ENCODE results near the gene NUDT8. TPM values are rescaled to one million over a fixed set of nuclear protein-coding genes. Genes with fewer than 3 reads are reported as not detected.
"Not testable (repeated sequence)": the region's sequence is repeated elsewhere in the genome, so short reads cannot be mapped to it uniquely, and the experiment has no call there.

NUDT8 gene
- polyA plus RNA-seq, 4 donors = 11.7 to 67.1 (median 45.7) TPM

DNA sequence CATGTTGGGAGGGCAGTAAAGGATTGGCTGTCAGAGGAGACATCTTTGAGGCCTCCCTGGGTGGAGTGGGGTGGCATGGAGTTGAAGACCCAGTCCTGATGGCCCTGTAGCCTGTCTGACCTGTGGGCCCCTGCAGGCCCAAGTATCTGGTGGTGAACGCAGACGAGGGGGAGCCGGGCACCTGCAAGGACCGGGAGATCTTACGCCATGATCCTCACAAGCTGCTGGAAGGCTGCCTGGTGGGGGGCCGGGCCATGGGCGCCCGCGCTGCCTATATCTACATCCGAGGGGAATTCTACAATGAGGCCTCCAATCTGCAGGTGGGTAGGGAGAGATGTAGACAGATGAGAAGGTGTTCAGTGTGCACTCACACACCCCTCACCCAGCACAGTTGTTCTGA is 20.4 kb downstream of the NUDT8 start:
- 88 to 95% (median 93%) methylated on average over 10 of the region's 10 CpGs for WGBS, 3 donors
- Histone ChIP-seq H3K4me3 (ENCODE audit: low read depth in 1 of 3, low read length in 3 of 3) (no peak overlapping the region), H3K9me3 (ENCODE audit: control insufficient read depth in 2 of 2, insufficient read depth in 1 of 2, low read depth in 1 of 2, low read length in 1 of 2) (no peaks in the 10 kb centered on the region), H3K27ac (ENCODE audit: low read depth in 1 of 3, low read length in 2 of 3) (no peak overlapping the region), H3K36me3 (ENCODE audit: control insufficient read depth in 3 of 3, insufficient read depth in 2 of 3, low read depth in 1 of 3, low read length in 3 of 3) (peaks cover 0 to 51% (median 16%) of the 10 kb centered on the region in 3 donors), H3K4me1 (ENCODE audit: control insufficient read depth in 3 of 3, insufficient read depth in 2 of 3, low read depth in 1 of 3, low read length in 2 of 3) (peaks cover 0 to 14% (median 0%) of the 10 kb centered on the region in 3 donors), H3K27me3 (ENCODE audit: control insufficient read depth in 3 of 3, insufficient read depth in 3 of 3, low read length in 3 of 3) (no peaks in the 10 kb centered on the region)
- no peak for FAIRE-seq
- no peak for DNase-seq

DNA sequence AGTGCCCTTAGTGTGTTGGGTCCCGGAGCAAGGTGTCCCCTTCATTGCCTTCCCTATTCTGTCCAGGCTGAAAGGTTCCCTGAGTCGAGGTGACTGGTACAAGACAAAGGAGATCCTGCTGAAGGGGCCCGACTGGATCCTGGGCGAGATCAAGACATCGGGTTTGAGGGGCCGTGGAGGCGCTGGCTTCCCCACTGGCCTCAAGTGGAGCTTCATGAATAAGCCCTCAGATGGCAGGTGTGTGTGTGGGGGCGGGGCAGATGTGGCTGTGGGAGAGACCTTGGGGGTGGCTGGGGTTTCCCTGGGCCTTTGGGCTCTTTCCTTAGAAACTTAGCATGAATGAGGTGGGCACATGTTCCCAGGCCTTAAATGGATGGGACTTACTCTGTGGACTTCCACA is 21.3 kb downstream of the NUDT8 start:
- no peaks in the 10 kb centered on the region for H3K9me3 ChIP-seq (ENCODE audit: control insufficient read depth in 2 of 2, insufficient read depth in 1 of 2, low read depth in 1 of 2, low read length in 1 of 2)
- DNase-seq (no peak), FAIRE-seq (no peak)
- WGBS, 3 donors = 91 to 95% (median 93%) methylated on average over 8 of the region's 8 CpGs
- peaks cover 0 to 49% (median 16%) of the 10 kb centered on the region in 3 donors for H3K36me3 ChIP-seq (ENCODE audit: control insufficient read depth in 3 of 3, insufficient read depth in 2 of 3, low read depth in 1 of 3, low read length in 3 of 3)
- peaks cover 0 to 8% (median 0%) of the 10 kb centered on the region in 3 donors for H3K4me1 ChIP-seq (ENCODE audit: control insufficient read depth in 3 of 3, insufficient read depth in 2 of 3, low read depth in 1 of 3, low read length in 2 of 3)
- no peaks in the 10 kb centered on the region for H3K27me3 ChIP-seq (ENCODE audit: control insufficient read depth in 3 of 3, insufficient read depth in 3 of 3, low read length in 3 of 3)
- H3K27ac ChIP-seq (ENCODE audit: low read depth in 1 of 3, low read length in 2 of 3) = no peak overlapping the region
- H3K4me3 ChIP-seq (ENCODE audit: low read depth in 1 of 3, low read length in 3 of 3) = no peak overlapping the region

GRCh38 chr11:67607507-67607906 is 22.2 kb downstream of the NUDT8 start:
- Histone ChIP-seq H3K36me3 (ENCODE audit: control insufficient read depth in 3 of 3, insufficient read depth in 2 of 3, low read depth in 1 of 3, low read length in 3 of 3) (peaks cover 0 to 39% (median 16%) of the 10 kb centered on the region in 3 donors), H3K4me1 (ENCODE audit: control insufficient read depth in 3 of 3, insufficient read depth in 2 of 3, low read depth in 1 of 3, low read length in 2 of 3) (peaks cover 0 to 8% (median 0%) of the 10 kb centered on the region in 3 donors), H3K9me3 (ENCODE audit: control insufficient read depth in 2 of 2, insufficient read depth in 1 of 2, low read depth in 1 of 2, low read length in 1 of 2) (peaks cover 0 to 4% of the 10 kb centered on the region in 2 donors), H3K27me3 (ENCODE audit: control insufficient read depth in 3 of 3, insufficient read depth in 3 of 3, low read length in 3 of 3) (no peaks in the 10 kb centered on the region), H3K27ac (ENCODE audit: low read depth in 1 of 3, low read length in 2 of 3) (peak overlapping the region in 2 of 3 donors; percentile 76 to 91), H3K4me3 (ENCODE audit: low read depth in 1 of 3, low read length in 3 of 3) (peak overlapping the region; percentile 78 to 95 (median 95))
- FAIRE-seq = no peak
- DNase-seq = no peak
- WGBS, 3 donors = 17 to 46% (median 26%) methylated on average over 9 of the region's 9 CpGs

GRCh38 chr11:67606492-67607295 is 23.0 kb downstream of the NUDT8 start, which contains the start of gene NDUFV1:
TSS of gene NDUFV1 (plus strand) at chr11:67606936. CDS start at chr11:67607005, 69 bp downstream.
- FAIRE-seq = no peak

DNA sequence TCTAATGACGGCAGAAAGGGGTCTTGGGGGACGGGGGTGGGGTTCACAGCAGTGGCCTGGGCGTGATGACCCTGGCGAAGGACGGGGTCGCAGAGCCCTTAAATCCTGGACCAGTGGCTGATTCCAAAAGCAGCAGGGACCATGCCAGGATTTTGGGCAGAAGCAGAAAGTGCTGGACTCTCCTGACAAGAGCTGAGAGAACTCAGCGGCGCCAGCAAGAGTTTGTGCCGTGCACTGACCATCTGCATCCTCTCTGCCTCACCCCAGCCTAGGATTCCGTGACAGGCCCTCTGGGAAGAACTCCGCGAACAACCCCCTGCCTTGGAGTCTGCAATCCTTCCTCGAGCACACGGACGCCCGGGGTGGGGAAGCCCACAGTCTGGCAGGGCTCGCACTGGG is 23.6 kb downstream of the NUDT8 start:
- Histone ChIP-seq H3K4me3 (ENCODE audit: low read depth in 1 of 3, low read length in 3 of 3) (peak overlapping the region; percentile 33 to 95 (median 78)), H3K27ac (ENCODE audit: low read depth in 1 of 3, low read length in 2 of 3) (peak overlapping the region in 1 of 3 donors; percentile 13), H3K4me1 (ENCODE audit: control insufficient read depth in 3 of 3, insufficient read depth in 2 of 3, low read depth in 1 of 3, low read length in 2 of 3) (peaks cover 0 to 8% (median 0%) of the 10 kb centered on the region in 3 donors), H3K36me3 (ENCODE audit: control insufficient read depth in 3 of 3, insufficient read depth in 2 of 3, low read depth in 1 of 3, low read length in 3 of 3) (peaks cover 0 to 25% (median 8%) of the 10 kb centered on the region in 3 donors), H3K9me3 (ENCODE audit: control insufficient read depth in 2 of 2, insufficient read depth in 1 of 2, low read depth in 1 of 2, low read length in 1 of 2) (peaks cover 0 to 6% of the 10 kb centered on the region in 2 donors), H3K27me3 (ENCODE audit: control insufficient read depth in 3 of 3, insufficient read depth in 3 of 3, low read length in 3 of 3) (no peaks in the 10 kb centered on the region)
- whole genome bisulfite sequencing, 3 donors = 29 to 42% (median 34%) methylated on average over 17 of the region's 17 CpGs
- DNase-seq (no peak), FAIRE-seq (no peak)

More at GRCh38 chr11:67606492-67607295, 23.0 kb downstream of the NUDT8 start, which contains the start of gene NDUFV1:
- DNase-seq = peak; percentile 97 to 99
- Histone ChIP-seq H3K9me3 (ENCODE audit: control insufficient read depth in 2 of 2, insufficient read depth in 1 of 2, low read depth in 1 of 2, low read length in 1 of 2) (peaks cover 0 to 6% of the 10 kb centered on the region in 2 donors), H3K4me1 (ENCODE audit: control insufficient read depth in 3 of 3, insufficient read depth in 2 of 3, low read depth in 1 of 3, low read length in 2 of 3) (peaks cover 0 to 8% (median 0%) of the 10 kb centered on the region in 3 donors), H3K4me3 (ENCODE audit: low read depth in 1 of 3, low read length in 3 of 3) (peak within 1 kb of the TSS; percentile 78 to 95 (median 95)), H3K27me3 (ENCODE audit: control insufficient read depth in 3 of 3, insufficient read depth in 3 of 3, low read length in 3 of 3) (no peaks in the 10 kb centered on the region), H3K27ac (ENCODE audit: low read depth in 1 of 3, low read length in 2 of 3) (peak within 1 kb of the TSS; percentile 16 to 91 (median 76)), H3K36me3 (ENCODE audit: control insufficient read depth in 3 of 3, insufficient read depth in 2 of 3, low read depth in 1 of 3, low read length in 3 of 3) (peaks cover 0 to 31% (median 11%) of the 10 kb centered on the region in 3 donors)
- 0 to 1% (median 1%) methylated on average over 65 to 69 of the region's 69 CpGs for WGBS, 3 donors

DNA sequence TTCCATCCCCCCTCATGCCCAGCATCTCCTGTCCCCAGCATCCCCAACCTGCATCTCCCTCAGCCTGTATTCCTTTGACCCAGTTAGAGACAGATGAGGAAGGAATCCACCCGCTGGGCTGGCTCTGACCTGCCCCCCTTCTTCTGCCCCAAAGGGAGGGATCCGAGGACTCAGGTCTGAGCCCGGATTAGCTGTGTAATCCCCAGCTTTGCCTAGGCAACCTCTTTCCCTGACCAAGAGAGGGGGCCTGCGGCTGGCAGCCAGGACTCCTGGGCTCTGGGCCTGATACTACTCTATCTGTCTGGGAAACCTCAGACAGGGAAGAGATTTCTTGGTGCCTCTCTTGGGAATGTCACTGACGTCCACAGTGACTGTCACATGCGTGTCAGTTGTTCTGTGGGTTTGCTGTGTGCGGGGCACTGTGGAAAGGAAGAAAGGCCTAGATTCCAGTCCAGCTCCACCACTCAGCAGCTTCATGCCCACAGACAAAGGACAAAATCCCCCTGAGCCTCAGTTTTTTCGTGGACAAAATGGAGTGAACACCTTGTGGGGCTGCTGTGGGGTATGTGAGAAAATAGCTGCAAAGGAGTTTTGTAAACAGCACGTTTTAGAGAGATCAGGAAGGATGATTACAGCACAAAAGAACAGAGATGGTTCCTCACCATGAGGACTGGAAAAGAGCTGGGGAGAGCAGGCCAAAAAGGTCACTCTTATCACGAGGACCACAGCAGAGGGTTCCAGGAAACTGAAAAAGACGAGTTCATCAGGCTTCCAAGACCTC is 24.3 kb downstream of the NUDT8 start:
- no peak overlapping the region for H3K27ac ChIP-seq (ENCODE audit: low read depth in 1 of 3, low read length in 2 of 3)

DNA sequence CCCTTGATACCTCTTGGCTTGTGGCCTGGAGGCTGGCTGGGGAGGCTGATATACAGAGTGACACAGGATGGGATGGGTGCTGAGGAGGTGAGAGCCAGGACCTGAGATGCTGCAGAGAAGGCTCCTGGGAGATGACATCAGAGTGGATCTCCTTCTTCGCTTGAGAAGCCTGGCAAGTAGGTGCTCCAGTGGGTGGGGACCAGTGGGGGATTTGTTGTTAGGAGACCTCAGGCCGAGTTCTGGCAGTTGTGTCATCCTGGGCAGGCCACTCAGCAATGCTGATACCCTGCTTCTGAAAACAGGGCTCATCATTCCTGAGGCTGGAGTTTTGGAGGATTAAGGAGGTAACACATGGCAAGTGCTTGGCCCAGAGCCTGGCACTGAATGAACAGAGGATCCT is 24.9 kb downstream of the NUDT8 start:
- WGBS, 3 donors = 87 to 95% (median 95%) methylated on average over 2 of the region's 2 CpGs

More for the DNA sequence above, 24.3 kb downstream of the NUDT8 start:
- WGBS, 3 donors = 58 to 71% (median 65%) methylated on average over 11 of the region's 11 CpGs
- H3K4me1 ChIP-seq (ENCODE audit: control insufficient read depth in 3 of 3, insufficient read depth in 2 of 3, low read depth in 1 of 3, low read length in 2 of 3) = peaks cover 0 to 8% (median 0%) of the 10 kb centered on the region in 3 donors
- H3K9me3 ChIP-seq (ENCODE audit: control insufficient read depth in 2 of 2, insufficient read depth in 1 of 2, low read depth in 1 of 2, low read length in 1 of 2) = peaks cover 0 to 6% of the 10 kb centered on the region in 2 donors
- DNase-seq = no peak
- H3K4me3 ChIP-seq (ENCODE audit: low read depth in 1 of 3, low read length in 3 of 3) = no peak overlapping the region
- peaks cover 0 to 18% (median 6%) of the 10 kb centered on the region in 3 donors for H3K36me3 ChIP-seq (ENCODE audit: control insufficient read depth in 3 of 3, insufficient read depth in 2 of 3, low read depth in 1 of 3, low read length in 3 of 3)
- no peak for FAIRE-seq
- no peaks in the 10 kb centered on the region for H3K27me3 ChIP-seq (ENCODE audit: control insufficient read depth in 3 of 3, insufficient read depth in 3 of 3, low read length in 3 of 3)

GRCh38 chr11:67604119-67604518 is 25.6 kb downstream of the NUDT8 start:
- not testable (repeated sequence) for H3K4me3 ChIP-seq (ENCODE audit: low read depth in 1 of 3, low read length in 3 of 3); H3K4me1 ChIP-seq (ENCODE audit: control insufficient read depth in 3 of 3, insufficient read depth in 2 of 3, low read depth in 1 of 3, low read length in 2 of 3); H3K9me3 ChIP-seq (ENCODE audit: control insufficient read depth in 2 of 2, insufficient read depth in 1 of 2, low read depth in 1 of 2, low read length in 1 of 2); H3K27ac ChIP-seq (ENCODE audit: low read depth in 1 of 3, low read length in 2 of 3); H3K27me3 ChIP-seq (ENCODE audit: control insufficient read depth in 3 of 3, insufficient read depth in 3 of 3, low read length in 3 of 3); H3K36me3 ChIP-seq (ENCODE audit: control insufficient read depth in 3 of 3, insufficient read depth in 2 of 3, low read depth in 1 of 3, low read length in 3 of 3); DNase-seq; FAIRE-seq
- WGBS, 3 donors = 60 to 74% (median 63%) methylated on average over 2 of the region's 4 CpGs

More for the DNA sequence above, 24.9 kb downstream of the NUDT8 start:
- Histone ChIP-seq H3K4me1 (ENCODE audit: control insufficient read depth in 3 of 3, insufficient read depth in 2 of 3, low read depth in 1 of 3, low read length in 2 of 3) (peaks cover 0 to 8% (median 0%) of the 10 kb centered on the region in 3 donors), H3K4me3 (ENCODE audit: low read depth in 1 of 3, low read length in 3 of 3) (no peak overlapping the region), H3K9me3 (ENCODE audit: control insufficient read depth in 2 of 2, insufficient read depth in 1 of 2, low read depth in 1 of 2, low read length in 1 of 2) (peaks cover 0 to 6% of the 10 kb centered on the region in 2 donors), H3K27ac (ENCODE audit: low read depth in 1 of 3, low read length in 2 of 3) (no peak overlapping the region), H3K36me3 (ENCODE audit: control insufficient read depth in 3 of 3, insufficient read depth in 2 of 3, low read depth in 1 of 3, low read length in 3 of 3) (peaks cover 0 to 14% (median 6%) of the 10 kb centered on the region in 3 donors), H3K27me3 (ENCODE audit: control insufficient read depth in 3 of 3, insufficient read depth in 3 of 3, low read length in 3 of 3) (no peaks in the 10 kb centered on the region)
- DNase-seq (no peak), FAIRE-seq (no peak)

Measured in small intestine (tissue), 7 donors.